ENCODE measurements around the gene SNAP47.
A peak's percentile ranks its signal among the peaks of the same experiment; 100 is the strongest.

The SNAP47 gene

DNA sequence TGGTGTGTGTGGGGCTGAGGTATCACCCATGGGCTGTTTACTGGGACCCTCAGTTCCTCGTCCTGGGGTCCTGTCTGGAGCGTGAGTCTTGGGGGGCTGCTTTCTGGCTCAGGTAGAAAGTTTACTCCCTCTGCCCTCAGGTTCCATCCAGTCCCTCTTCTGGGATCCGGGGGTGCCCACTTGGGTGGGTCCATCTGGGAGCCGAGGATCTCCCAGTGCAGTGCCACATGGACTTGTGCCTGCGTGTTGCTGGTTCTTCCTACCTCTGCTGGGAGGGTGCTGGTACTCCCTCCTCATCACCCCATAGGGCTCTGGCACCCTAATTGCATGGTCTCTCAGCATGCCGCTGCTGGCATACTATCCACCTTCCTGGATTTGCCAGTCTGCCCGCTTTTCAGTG is 14.0 kb downstream of the SNAP47 start:
- DNase-seq (ENCODE audit: low spot score): no peak

DNA sequence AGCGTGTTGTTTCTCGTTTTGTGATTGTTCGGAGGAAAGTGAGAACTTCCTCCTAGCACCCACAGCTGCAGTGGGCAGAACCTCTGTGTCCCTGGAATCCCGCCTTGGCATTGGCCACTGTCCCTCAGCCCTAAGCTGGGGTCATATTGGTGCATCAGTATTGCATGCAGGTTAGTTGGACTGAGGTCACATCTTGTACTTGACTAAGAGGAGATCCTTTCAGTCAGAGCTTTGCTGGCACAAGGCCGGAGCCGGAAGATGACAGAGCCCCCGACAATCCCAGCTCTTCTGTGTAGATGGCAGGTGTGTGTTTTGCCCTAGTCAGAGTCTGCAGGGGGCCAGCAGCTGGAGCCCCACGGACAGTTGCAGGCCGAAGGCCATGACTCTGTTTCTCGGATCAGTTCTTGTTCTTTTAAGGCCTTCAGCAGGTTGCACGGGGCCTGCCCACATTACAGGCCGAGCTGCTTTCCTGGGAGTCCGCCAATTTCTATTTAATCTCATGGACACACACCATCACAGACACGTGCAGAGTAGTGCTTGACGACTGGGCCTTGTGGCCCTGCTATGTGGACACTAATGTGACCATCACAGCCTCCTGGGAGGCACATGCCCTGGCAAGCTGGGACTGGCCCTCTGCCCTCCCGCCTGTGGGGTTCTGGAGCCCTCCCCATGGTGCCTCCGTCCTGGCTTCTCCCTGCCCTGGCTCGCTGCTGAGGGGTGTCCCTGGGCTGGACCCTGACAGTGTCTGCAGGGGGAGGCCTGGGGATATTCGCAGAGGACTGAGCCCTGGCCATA is 14.9 kb downstream of the SNAP47 start:
- DNase-seq (ENCODE audit: low spot score): no peak

DNA sequence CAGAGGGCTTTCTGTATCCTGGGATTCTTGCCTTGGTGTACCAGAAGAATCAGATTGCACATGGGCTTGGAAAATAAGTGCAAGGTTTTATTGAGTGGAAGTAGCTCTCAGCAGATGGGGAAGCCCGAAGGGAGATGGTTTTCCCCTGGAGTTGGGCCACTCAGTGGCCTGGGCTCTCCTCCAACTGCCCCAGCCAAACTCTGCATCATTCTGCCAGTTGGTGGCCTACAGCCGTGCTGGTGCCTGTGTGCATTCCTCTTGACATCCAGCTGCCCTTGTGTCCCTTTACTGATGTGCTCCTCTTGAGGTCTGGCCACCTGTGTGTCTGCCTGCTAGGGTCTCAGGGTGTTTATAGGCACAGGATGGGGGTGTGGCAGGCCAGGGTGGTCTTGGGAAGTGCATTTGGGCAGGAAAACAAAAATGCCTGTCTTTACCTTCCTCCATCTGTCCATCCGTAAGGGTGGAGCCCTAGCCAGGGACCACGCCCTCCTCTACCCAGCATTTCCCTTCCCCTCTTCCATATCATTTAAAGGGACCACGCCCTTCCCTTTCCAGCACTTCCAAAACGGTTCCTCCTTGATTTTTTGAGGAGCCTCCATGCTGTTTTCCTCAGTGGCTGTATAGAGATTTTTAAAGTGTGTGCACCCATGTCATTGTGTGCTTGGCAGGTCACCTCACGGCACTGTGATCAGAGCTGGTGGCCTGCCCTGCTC is 18.9 kb downstream of the SNAP47 start:
- no peak for DNase-seq (ENCODE audit: low spot score)

DNA sequence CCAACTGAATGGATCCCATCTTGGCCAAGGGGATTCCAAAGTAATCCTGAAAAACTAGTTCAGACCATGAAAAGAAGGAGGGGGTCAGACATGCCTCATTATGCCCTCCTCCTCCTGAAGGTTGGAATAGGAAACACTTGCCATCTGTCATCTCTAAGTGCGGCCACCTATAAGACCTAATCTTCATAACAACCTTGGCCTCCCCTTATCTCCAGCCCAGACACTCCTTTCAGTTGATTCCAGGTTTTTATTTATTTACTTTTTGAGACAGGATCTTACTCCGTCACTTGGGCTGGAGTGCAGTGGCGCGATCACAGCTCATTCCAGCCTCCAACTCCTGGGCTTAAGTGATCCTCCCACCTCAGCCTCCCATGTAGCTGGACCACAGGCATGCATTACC is 19.7 kb downstream of the SNAP47 start:
- no peak for DNase-seq (ENCODE audit: low spot score)

DNA sequence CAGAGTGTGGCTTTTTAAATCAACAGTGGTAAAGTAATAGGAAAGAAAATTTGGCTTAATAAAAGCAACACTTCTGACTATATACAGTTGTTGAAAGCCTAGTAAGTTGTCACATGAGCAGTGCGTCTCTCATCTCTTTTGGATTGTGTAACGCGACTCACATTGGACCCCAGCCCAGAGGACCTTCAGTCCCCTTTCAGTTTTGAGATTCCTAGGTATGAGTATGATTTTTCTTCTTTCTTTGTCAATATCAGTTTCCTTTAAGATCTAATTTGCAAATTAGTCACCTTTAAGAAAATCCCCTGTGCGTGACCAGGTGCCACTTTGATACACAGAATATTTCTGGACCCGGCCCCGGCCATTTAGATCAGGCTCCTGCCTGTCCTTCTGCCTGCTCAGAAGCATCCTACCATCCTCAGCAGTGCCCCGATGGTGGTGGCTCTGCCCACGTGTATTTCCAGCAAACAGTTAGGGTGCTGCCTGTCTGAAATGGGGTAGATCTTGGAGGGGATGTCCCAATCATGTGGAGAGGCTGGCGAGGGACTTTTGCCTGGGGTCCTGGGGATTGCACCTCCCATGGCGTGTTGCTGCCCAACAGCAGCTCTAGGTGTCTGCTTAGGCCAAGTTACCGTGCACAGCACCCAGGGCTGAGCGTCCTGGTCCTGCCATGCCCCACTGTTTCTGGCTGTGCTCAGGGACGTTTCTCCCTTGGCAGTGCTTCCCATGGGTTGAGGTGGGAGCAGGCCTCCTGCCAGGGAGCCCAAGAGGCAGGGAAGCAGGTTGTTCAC is 21.1 kb downstream of the SNAP47 start:
- no peak for DNase-seq (ENCODE audit: low spot score)

DNA sequence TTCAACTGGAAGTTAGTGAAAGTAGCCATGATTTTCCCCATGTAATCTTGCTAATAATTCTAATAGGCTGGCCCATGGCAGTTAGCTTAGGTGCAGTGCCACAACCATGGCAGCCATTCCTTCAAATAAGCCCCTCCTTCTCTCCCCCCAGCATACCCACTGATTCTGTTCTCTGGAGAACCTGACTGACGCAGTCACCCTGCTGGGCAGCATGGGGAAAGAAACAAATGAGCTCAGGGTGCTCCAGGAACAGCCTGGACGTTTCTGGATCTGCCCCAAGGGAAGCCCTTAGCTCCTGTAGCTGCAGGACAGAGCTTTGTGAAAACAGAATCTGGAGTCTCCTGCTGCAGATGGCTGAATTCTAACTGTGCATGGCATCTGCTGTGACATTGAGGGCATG is 22.5 kb downstream of the SNAP47 start:
- DNase-seq (ENCODE audit: low spot score): no peak

DNA sequence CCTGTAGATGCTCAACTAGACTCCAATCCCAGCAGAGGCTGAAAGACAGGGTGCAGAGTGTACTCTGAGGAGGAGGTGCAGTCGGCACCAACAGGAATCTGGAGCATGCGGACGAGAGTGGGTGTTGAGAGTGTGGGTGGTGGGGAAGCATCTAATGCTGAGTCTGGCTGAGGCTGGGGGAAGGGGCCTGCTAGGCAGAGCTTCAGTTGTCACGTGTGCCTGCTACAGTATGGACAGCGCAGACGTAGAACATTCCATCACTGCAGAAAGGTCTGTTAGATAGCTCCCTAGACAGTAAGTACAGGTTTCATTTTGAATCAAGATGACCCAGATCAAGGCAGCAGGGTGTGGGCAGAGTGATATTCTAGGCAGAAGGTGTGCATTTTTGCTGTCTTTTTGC is 23.1 kb downstream of the SNAP47 start:
- DNase-seq (ENCODE audit: low spot score): no peak

DNA sequence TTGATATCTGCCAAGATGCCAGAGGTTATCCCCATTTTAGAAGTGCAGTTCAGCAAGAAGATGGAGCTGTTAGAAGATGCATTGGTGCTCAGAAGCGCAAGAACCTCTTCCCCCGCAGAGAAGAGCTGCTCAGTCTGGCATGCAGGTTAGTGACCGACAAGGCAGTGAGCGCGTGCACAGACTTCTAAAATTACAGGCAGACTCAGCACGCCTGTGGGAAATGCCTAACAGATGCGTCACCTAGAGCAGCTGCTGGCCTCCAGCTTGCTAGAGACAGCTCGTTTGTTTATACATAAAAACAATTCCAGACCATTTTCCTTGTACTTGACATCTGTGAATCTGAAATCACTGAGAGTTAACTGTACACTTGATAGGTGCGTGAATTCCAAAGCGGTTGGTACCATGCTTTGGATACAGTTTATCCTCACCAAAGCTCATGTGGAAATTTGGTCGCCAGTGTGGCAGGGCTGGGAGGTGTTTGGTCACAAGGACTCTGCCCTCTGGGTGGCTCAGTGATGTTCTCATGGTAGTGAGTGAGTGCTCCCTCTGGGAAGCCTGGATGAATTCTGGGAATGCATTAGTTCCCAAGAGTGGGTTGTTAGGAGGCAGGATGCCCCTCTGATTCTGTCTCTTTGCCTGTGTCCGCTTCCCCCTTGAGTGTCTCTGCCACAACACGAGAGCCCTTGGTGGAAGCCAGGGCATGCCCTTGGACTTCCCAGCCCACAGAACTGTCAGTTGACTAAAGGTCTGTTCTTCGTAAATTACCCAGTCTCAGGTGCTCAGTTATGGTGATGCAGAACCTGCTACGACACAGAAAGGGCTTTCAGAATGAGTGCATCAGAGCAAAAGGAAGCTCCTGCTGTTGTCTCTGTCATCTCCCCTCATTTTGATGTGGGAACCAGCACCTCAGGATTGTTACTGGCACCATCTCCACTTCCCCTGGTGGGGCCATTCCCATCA is 24.4 kb downstream of the SNAP47 start:
- DNase-seq (ENCODE audit: low spot score): no peak

DNA sequence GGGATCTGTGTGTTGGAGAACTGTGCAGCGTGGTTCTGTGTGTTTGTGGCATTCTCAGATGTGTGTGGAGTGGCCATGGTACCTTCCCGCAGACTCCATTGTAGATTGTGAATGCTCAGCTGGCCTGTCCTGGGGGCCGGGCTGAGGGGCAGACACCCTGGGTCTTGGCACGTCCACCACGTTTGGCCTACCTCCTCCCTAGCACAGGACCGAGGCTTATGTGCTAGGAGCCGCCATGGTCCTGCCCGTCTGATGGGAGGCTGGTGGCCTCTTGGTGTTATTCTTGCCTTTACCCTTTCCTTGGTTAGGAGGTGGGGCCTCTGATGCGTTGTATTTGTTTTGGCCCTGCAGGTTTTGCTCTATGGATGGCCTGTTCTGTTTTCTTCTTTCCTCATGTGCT is 25.1 kb downstream of the SNAP47 start:
- no peak for DNase-seq (ENCODE audit: low spot score)

DNA sequence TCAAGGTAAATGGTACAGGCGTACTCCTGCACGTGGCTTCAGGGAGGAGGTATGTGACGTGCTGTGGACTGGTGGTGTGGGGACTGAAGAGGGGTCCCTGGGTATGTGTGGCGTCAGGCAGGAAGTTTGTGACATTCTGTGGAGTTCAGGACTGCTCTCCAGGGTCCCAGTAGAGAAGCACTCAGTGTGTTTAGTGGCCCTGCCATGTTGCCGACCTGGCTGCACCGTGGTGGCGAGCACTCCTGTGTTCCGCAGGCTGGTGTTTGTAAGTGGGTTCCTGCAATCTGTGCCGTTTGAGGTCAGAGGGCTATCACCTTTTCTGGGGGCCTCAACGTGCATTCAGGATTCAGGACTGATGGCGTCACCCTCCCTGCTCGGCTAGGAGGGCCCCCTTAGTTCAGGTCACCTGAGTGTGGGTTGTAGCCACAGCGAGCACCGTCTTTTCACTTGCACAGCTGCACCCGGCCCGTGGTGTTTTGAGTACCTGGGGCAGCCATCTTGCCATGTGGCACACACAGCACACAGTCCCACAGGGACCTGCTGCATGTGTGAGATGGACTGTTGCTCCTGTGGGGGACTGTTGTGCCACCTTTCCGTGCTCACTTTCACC is 26.5 kb downstream of the SNAP47 start:
- DNase-seq (ENCODE audit: low spot score): no peak

DNA sequence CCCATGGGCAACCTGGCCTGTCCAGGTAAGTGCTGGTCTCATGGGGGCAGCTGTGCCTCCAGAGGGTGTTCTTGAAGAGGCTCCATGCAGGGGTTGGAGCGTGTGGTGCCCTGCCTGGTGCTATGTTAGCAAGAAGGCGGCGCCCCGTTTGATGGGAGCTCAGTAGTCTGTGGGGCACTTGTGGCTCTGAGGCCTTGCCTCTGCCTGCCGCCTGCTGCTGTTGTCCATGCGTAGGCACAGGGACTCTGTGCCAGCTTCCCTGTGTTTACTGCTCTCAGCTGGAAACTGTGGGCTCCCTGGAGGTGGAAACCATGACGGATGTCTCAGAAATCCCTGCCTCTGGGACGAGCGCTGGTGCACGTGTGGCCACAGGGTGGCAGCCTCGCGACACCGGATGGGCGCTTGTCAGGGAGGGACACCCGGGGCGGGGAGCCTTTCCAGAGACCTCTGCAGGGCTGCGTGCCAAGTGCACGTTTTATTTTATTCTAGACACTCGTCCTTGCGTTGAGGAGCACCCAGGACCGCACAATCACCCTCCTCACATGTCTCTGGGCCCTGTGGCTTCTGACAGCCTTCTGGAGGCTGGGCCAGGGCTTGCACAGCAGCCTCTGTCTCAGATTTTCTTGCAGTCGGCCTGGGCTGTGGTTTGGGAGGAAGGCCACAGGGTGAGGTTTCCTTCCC is 27.1 kb downstream of the SNAP47 start:
- DNase-seq (ENCODE audit: low spot score): peak; percentile 65

DNA sequence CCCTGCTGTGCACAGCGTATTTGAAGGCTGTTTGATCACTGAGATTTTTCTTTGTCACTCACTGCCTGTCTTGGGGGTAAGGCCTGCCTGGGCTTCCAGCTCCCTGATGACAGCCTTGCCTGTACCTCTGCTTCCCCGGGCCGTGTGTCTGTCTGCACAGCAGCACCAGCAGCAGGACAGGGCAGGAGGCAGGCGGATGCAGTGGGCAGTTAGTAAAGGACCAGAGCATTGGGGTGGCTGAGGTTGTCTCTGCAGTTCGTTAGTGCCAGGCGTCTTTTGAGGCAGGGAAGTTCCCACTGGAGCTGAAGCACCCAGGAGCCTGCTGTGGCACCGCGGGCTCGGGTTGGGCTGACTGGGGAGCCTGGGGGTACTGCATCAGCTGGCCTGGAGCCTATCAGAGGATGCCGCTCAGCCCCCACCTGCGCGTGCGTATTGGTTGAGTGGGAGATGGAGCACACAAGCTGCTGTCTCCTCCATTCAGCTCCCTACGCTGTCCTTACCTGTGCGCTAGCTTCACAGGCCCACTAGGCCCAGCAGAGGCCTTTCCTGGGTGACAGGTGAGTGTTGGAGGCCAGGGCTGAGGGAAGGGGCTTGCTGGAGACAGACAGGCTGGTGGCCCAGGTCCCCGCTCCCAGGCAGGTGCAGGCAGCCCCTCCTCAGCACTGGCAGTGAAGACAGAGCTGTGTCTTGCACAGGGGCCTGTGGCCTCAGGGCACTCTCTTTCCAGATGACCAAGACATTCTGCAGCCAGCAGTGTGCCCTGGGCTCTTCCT is 28.2 kb downstream of the SNAP47 start:
- no peak for DNase-seq (ENCODE audit: low spot score)

DNA sequence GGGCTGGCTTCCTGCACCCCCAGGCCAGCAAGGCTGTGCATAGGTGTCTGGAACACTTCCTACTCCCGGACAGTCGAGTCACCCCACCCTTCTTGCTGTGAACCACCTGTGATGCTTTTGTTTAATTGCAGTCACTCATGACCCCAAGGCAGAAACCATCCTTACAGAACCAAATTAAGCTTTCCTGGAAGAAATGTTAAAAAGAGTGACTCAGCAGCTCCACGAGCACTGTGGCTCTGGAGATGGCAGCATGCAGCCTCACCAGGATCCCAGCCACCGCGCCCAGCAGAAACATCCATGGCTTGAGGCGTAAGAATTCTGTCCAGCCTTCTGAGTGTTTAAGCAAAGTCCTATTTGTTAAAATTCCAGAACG is 28.8 kb downstream of the SNAP47 start:
- no peak for DNase-seq (ENCODE audit: low spot score)

DNA sequence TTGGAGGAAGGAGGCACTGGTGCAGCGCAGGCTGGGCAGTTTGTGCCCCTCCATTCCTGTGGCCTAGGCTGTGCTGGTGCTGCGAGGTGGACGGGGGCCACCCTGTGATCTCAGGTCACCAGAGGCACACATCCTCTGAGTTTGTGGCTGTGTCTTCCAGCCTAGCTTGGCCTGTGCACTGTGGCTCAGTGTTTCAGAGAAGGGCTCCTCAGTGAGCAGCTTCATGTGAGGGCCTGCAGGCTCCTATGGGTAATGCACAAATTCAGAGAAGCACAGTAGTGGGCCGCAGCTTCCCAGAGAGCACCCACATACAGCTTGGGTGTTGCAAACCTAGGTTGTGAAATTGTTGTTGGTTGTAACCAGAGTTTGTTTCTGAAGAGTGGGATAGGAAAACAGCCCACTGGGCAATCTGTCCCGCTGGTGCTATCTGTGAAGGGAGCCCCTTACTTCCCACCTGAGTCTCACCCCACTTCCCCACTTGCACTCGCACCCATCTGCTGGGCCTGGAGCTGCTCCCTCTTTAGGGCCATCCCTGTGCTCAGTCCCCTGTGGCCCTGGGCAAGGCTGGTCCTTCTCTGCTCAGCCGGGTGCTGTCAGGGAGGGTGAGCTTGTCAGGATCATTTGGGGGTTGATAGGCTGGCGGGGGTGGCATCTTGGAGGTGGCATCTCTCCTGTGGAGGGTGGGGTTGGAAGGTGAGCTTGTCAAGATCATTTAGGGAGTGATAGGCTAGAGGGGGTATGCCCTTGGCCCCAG is 30.2 kb downstream of the SNAP47 start:
- no peak for DNase-seq (ENCODE audit: low spot score)

DNA sequence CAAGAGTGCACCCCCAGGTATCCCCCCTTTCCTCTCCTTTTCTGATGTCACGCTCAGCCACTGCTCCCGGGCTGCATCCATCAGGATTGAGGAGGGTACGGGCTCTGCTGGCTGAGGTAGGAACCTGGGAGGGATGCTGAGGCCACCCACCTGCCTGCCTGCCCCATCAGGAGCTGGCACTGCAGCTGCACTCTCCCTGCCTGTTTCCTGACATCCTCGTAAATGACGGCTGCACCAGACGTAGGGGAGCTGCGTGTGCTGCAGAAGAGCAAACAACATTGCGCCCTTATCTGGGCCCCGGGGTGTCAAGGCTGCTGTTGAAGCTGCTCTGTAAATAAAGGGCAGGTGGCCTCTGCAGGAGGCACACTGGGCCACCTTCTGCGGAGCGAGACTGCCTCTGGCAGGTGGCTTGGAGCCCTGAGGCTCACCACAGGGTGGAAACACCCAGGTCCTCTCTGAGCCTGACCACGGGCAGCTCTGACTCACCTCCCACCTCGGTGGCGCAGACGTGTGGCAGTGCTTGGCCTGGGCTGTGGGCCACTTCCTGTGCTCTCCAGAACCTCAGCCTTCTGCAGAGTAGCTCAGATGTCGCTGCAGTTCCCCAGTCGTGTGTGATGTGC is 30.9 kb downstream of the SNAP47 start:
- DNase-seq (ENCODE audit: low spot score): no peak

DNA sequence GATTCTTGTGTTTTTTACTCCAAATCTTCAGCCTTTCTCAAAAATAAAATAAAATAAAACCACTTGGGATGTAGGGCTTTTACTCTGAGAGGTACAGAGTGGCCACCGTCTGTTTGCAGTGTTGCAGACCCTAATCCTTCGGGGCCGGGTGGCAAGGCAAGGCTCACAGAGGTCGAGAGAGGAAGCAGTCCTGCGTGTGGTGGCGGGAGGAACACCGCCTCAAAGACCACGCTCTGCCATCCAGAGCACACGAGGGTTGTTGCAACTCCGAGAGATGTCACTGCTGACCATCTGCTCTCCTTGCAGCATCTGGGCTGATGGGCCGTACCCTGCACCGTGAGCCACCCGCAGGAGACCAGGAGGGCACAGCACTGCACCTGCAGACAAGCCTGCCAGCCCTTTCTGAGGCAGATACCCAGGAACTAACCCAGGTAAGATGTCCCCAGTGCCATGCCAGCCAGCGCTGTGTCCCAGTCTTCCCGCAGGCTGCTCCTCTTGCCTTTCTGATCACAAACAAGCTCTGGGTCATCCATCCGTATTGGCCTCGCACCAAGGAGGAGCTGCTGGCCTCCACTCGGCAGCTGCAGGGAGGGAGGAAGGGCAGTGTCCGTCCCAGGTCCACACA is 31.5 kb downstream of the SNAP47 start:
- no peak for DNase-seq (ENCODE audit: low spot score)

DNA sequence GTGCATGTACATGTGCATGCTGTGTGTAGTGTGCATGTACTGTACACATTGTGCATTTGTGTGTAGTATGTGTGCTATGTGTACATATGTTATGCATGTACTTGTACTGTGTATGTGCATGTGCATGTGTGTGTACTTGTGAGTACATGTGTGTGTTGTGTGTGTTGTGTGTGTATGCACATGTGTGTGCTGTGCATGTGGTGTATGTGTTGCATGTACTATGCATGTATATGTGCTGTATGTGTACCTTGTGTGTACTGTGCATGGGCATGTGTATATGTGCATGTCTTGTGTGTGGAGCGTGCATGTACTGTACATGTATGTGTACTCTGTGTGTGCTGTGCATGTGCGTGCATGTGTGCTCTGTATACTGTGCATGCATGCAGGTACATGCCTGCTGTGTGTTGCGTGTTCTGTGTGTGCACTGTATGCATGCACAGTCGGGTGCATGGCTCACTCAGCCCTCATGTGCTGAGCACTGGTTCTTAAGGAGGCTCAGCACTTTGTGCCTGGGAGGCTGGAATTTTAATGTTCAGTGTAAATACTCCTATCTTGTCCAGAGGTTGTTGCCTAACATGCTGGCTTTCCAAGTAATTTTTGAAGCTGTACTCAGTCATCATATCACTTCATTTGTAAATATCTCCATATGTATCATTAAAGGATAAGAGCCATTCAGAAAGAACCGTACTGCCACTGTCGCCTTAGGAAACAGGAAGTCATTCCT is 32.3 kb downstream of the SNAP47 start:
- no peak for DNase-seq (ENCODE audit: low spot score)

Data from SK-N-DZ (cell line).